CD8-positive, alpha-beta memory T cell (primary cell): ENCODE data around the gene BLM. TPM values are rescaled to one million over a fixed set of nuclear protein-coding genes. Genes with fewer than 3 reads are reported as not detected.
A peak's percentile ranks its signal among the peaks of the same experiment; 100 is the strongest.
"Not testable (repeated sequence)": the region's sequence is repeated elsewhere in the genome, so short reads cannot be mapped to it uniquely, and the experiment has no call there.

Experiments
- CTCF ChIA-PET: fragments of 350-600 bp; sonication (Branson Sonifier 250); formaldehyde crosslinking; loops from one replicate; lab custom pipeline; 2021; ENCODE audit warnings: antibody characterized with exemption; lab: Charles Lee
- POLR2A ChIA-PET: fragments of 350-600 bp; sonication (Branson Sonifier 250); formaldehyde crosslinking; loops from one replicate; lab custom pipeline; 2021; ENCODE audit warnings: antibody characterized with exemption; lab: Charles Lee
- DNase-seq, 5 donors: peaks; one replicate each; pipeline versions ENCODE4 v3.0.0 to v3.0.0-alpha.2; 2020 to 2022; ENCODE audit warnings: mixed read lengths in 1 of 5
- H3K27ac ChIP-seq: one replicate; pipeline ENCODE4 v1.7.0; 2013; ENCODE audit warnings: low read depth, mild to moderate bottlenecking, low read length, moderate library complexity
- H3K27me3 ChIP-seq: 2 replicates; pipeline ENCODE4 v1.7.0; 2013; ENCODE audit warnings: low read length, mild to moderate bottlenecking; ENCODE audit not compliant: insufficient read depth, poor library complexity, severe bottlenecking
- H3K36me3 ChIP-seq: 2 replicates; pipeline ENCODE4 v1.7.0; 2013; ENCODE audit warnings: mild to moderate bottlenecking, low read length, moderate library complexity; ENCODE audit not compliant: insufficient read depth
- H3K4me1 ChIP-seq: 2 replicates; pipeline ENCODE4 v1.7.0; 2013; ENCODE audit warnings: mild to moderate bottlenecking, low read length, moderate library complexity; ENCODE audit not compliant: insufficient read depth
- H3K4me3 ChIP-seq: 2 replicates; pipeline ENCODE4 v1.7.0; 2013; ENCODE audit warnings: mild to moderate bottlenecking, low read length
- H3K9me3 ChIP-seq: 2 replicates; pipeline ENCODE4 v1.7.0; 2013; ENCODE audit warnings: mild to moderate bottlenecking, low read length
- H3K27ac Mint-ChIP-seq, 8 donors: one replicate each; pipeline ENCODE4 v1.8.0; 2020 to 2021; ENCODE audit warnings: mixed read lengths in 8 of 8, mild to moderate bottlenecking in 6 of 8, inconsistent platforms in 3 of 8, moderate library complexity in 3 of 8
- H3K27me3 Mint-ChIP-seq, 2 donors: one replicate each; pipeline ENCODE4 v1.8.0; 2020 to 2021; ENCODE audit warnings: mixed read lengths in 2 of 2, mild to moderate bottlenecking in 1 of 2, moderate library complexity in 1 of 2
- H3K36me3 Mint-ChIP-seq, 3 donors: one replicate each; pipeline ENCODE4 v1.8.0; 2020 to 2021; ENCODE audit warnings: mixed read lengths in 3 of 3, inconsistent platforms in 1 of 3, mild to moderate bottlenecking in 1 of 3
- H3K4me1 Mint-ChIP-seq, 3 donors: one replicate each; pipeline ENCODE4 v1.8.0; 2020 to 2021; ENCODE audit warnings: mixed read lengths in 3 of 3, inconsistent platforms in 1 of 3, mild to moderate bottlenecking in 1 of 3
- H3K4me3 Mint-ChIP-seq, 7 donors: one replicate each; pipeline ENCODE4 v1.8.0; 2020 to 2021; ENCODE audit warnings: mixed read lengths in 7 of 7, mild to moderate bottlenecking in 6 of 7, moderate library complexity in 4 of 7, inconsistent platforms in 2 of 7
- H3K9me3 Mint-ChIP-seq, 5 donors: one replicate each; pipeline ENCODE4 v1.8.0; 2020 to 2022; ENCODE audit warnings: mixed read lengths in 5 of 5, mild to moderate bottlenecking in 3 of 5, moderate library complexity in 2 of 5, inconsistent platforms in 1 of 5
- polyA plus RNA-seq: library from polyadenylated mRNA; unstranded; fragments of 300-500 nt; fragmentation: Illumina TruSeq; gene quantifications from one replicate; pipeline ENCODE4 v1.2.3, GENCODE V29; 2021
- total RNA-seq, 2 experiments: library from RNA; stranded (reverse); gene quantifications; one replicate each; pipeline ENCODE4 v1.2.3, GENCODE V29; 2021

Gene BLM
- total RNA-seq (10 to 100 TPM; 37.0 to 37.6 TPM), polyA plus RNA-seq (5.8 TPM)

DNA sequence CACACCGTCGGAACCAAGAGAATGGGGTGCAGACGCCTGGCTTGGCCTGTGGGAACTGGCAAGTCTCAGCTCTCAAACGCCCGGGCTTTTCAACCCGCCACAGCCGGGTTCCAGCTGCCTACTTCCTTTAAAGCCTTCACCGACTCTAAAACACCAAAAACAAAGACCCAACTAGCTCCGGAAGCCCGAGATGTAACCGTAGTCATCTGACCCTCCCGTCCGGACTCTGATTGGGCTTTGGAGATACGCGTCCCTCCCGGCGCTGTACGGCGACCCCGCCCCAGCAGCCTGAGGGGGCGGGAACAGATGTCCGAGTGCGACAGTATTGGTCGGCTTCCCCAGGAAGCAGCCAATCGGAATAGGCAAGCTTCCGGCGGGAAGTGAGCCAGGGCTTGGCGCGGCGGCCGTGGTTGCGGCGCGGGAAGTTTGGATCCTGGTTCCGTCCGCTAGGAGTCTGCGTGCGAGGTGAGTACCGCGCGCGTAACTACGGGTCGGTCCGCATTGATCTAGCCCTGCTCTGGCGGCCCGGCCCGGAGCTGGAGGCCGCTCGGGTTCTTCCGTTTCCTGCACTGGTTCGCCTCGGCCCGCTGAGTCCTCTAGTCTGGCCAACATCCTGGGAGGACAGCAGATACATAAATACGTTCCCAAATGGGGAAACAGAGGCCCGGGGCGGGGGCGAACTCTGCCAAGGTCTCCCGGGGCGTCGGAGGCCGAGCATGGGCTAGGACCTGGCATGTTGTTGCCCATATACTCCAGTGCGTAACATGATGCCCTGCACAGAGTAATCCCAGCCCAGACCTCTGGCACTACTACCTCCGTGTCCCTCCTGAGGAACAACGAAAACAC lies at the start of gene BLM:
TSS of gene BLM (plus strand) at position 371 of the 846 bp plus-strand sequence. CDS start 30,047 bp downstream, outside the sequence.
- Mint-ChIP-seq H3K27me3 (peaks cover 0 to 2% of the 10 kb centered on the region in 2 donors), H3K9me3 (no peaks in the 10 kb centered on the region), H3K4me3 (peak within 1 kb of the TSS; percentile 88 to 100 (median 97)), H3K27ac (peak within 1 kb of the TSS; percentile 53 to 98 (median 94)), H3K4me1 (peaks cover 31 to 33% (median 32%) of the 10 kb centered on the region in 3 donors), H3K36me3 (peaks cover 2 to 9% (median 3%) of the 10 kb centered on the region in 3 donors)
- no peaks in the 10 kb centered on the region for H3K36me3 ChIP-seq
- ChIA-PET CTCF (interaction anchor here (0.6 to 2.6 kb wide), 9 partner anchors 9 to 397 kb away, joined by 3 to 15 read pairs (median 4); partner anchors contain the start of gene HDDC3), POLR2A (interaction anchor here (0.6 to 1.4 kb wide), 6 partner anchors 17 to 528 kb away, joined by 3 to 7 read pairs (median 4); partner anchors contain the start of gene UNC45A)
- H3K9me3 ChIP-seq: no peaks in the 10 kb centered on the region
- DNase-seq: peak; percentile 91 to 97 (median 96)
- peak within 1 kb of the TSS; percentile 98 for H3K4me3 ChIP-seq
- peak within 1 kb of the TSS; percentile 89 for H3K27ac ChIP-seq
- peaks cover 21% of the 10 kb centered on the region for H3K4me1 ChIP-seq
- no peaks in the 10 kb centered on the region for H3K27me3 ChIP-seq

- H3K9me3 ChIP-seq, H3K4me3 Mint-ChIP-seq, H3K27ac Mint-ChIP-seq, H3K4me1 ChIP-seq, H3K27me3 ChIP-seq, H3K9me3 Mint-ChIP-seq, H3K36me3 Mint-ChIP-seq, DNase-seq, H3K27ac ChIP-seq, H3K4me3 ChIP-seq, H3K36me3 ChIP-seq, POLR2A ChIA-PET: not testable (repeated sequence)
- CTCF ChIA-PET: interaction anchor here (0.6 to 0.7 kb wide), 2 partner anchors 15 to 241 kb away, joined by 3 read pairs; no protein-coding TSS in a partner anchor
- Mint-ChIP-seq H3K4me1 (peaks cover 24 to 33% (median 30%) of the 10 kb centered on the region in 3 donors), H3K27me3 (peaks cover 31 to 36% of the 10 kb centered on the region in 2 donors)
Measured at GRCh38 chr15:90667755-90668345, 49.3 kb upstream of the BLM start.

DNA sequence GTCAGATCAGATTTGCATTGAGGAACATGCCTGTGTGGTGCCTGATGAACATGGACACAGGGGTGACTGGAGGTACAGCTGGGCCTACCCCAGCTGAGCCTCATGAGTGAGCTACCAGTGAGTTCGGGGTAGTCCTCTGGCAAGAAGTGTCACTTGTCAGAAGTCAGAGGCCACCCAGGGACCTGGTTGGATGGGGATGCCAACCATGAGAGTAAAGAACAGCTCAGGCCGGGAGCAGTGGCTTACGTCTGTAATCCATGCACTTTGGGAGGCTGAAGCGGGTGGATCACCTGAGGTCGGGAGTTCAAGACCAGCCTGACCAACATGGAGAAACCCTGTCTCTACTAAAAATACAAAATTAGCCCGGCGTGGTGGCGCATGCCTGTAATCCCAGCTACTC lies 46.5 kb upstream of the BLM start:
- H3K4me1 ChIP-seq, POLR2A ChIA-PET, H3K9me3 Mint-ChIP-seq, H3K36me3 Mint-ChIP-seq, H3K9me3 ChIP-seq, H3K4me3 Mint-ChIP-seq, DNase-seq, H3K36me3 ChIP-seq, H3K27me3 ChIP-seq, H3K4me3 ChIP-seq, H3K27ac ChIP-seq: not testable (repeated sequence)
- peaks cover 10 to 15% (median 13%) of the 10 kb centered on the region in 3 donors for H3K4me1 Mint-ChIP-seq
- CTCF ChIA-PET: interaction anchor here (1.0 to 2.2 kb wide), 4 partner anchors 12 to 265 kb away, joined by 3 to 8 read pairs (median 6); partner anchors contain the start of genes BLM and UNC45A
- peaks cover 22 to 23% of the 10 kb centered on the region in 2 donors for H3K27me3 Mint-ChIP-seq
- H3K27ac Mint-ChIP-seq: peak overlapping the region in 1 of 8 donors; percentile 18

DNA sequence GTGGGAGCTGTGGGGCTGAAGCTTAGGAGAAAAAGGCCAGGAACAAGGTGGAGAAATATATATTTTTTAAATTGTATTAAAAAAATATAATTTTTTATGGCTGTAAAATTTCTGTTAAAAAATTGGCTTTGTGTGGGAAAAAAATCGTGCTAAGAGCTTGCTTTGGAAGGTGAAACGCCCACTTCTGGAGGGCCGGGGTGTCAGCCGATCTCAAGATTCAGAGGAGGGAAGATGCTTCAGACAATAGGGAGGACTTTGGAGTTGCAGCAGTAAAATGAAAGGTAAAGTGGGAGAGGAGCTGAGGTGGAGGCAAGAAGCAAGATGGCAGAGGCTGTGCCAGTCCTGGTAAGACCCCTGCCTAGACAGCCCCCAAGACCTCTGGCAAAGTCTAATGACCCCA lies 45.9 kb upstream of the BLM start:
- Histone ChIP-seq H3K36me3 (no peaks in the 10 kb centered on the region), H3K27ac (no peak overlapping the region), H3K9me3 (no peaks in the 10 kb centered on the region), H3K27me3 (no peaks in the 10 kb centered on the region), H3K4me3 (no peak overlapping the region), H3K4me1 (no peaks in the 10 kb centered on the region)
- H3K4me1 Mint-ChIP-seq: peaks cover 7 to 9% (median 8%) of the 10 kb centered on the region in 3 donors
- no peak overlapping the region for H3K4me3 Mint-ChIP-seq
- peaks cover 18 to 19% of the 10 kb centered on the region in 2 donors for H3K27me3 Mint-ChIP-seq
- CTCF ChIA-PET: interaction anchor here (1.0 to 2.2 kb wide), 4 partner anchors 11 to 264 kb away, joined by 3 to 8 read pairs (median 6); partner anchors contain the start of genes BLM and UNC45A
- H3K36me3 Mint-ChIP-seq: peaks cover 0 to 3% (median 0%) of the 10 kb centered on the region in 3 donors
- H3K9me3 Mint-ChIP-seq: no peaks in the 10 kb centered on the region
- DNase-seq: no peak
- no peak overlapping the region for H3K27ac Mint-ChIP-seq
- POLR2A ChIA-PET: no interaction called here

DNA sequence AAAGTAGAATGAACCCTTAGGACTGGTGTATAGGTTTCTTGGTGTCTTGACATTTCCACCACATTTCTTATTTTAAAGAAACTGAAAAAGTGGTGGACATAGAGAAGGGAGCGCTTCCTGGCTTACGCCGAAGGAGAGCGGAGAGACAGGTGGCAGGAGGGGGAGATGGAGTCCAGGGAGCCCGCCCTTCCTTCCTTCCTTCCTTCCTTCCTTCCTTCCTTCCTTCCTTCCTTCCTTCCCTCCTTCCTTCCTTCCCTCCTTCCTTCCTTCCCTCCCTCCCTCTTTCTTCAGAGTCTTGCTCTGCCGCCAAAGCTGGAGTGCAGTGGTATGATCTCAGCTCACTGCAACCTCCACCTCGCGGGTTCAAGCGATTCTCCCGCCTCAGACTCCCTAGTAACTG lies 43.8 kb upstream of the BLM start:
- H3K36me3 Mint-ChIP-seq, H3K27ac ChIP-seq, H3K36me3 ChIP-seq, H3K4me1 ChIP-seq, H3K4me3 Mint-ChIP-seq, CTCF ChIA-PET, H3K9me3 ChIP-seq, H3K4me1 Mint-ChIP-seq, H3K4me3 ChIP-seq, H3K9me3 Mint-ChIP-seq, DNase-seq, POLR2A ChIA-PET, H3K27me3 ChIP-seq: not testable (repeated sequence)
- Mint-ChIP-seq H3K27ac (peak overlapping the region in 1 of 8 donors; percentile 17), H3K27me3 (peaks cover 10 to 11% of the 10 kb centered on the region in 2 donors)

GRCh38 chr15:90674476-90674875 lies 42.7 kb upstream of the BLM start:
- H3K4me3 ChIP-seq: no peak overlapping the region
- no peaks in the 10 kb centered on the region for H3K36me3 ChIP-seq
- Mint-ChIP-seq H3K27me3 (peaks cover 10 to 14% of the 10 kb centered on the region in 2 donors), H3K27ac (peak overlapping the region in 1 of 8 donors; percentile 88), H3K36me3 (no peaks in the 10 kb centered on the region), H3K4me3 (no peak overlapping the region), H3K9me3 (peaks cover 0 to 2% (median 0%) of the 10 kb centered on the region in 5 donors), H3K4me1 (peaks cover 11 to 19% (median 12%) of the 10 kb centered on the region in 3 donors)
- no peak overlapping the region for H3K27ac ChIP-seq
- peaks cover 20% of the 10 kb centered on the region for H3K4me1 ChIP-seq
- POLR2A ChIA-PET: no interaction called here
- no peaks in the 10 kb centered on the region for H3K9me3 ChIP-seq
- H3K27me3 ChIP-seq: no peaks in the 10 kb centered on the region
- no peak for DNase-seq
- CTCF ChIA-PET: no interaction called here

- Mint-ChIP-seq H3K27ac (no peak overlapping the region), H3K36me3 (no peaks in the 10 kb centered on the region), H3K4me3 (no peak overlapping the region), H3K27me3 (peaks cover 10 to 11% of the 10 kb centered on the region in 2 donors), H3K9me3 (peaks cover 0 to 2% (median 0%) of the 10 kb centered on the region in 5 donors), H3K4me1 (peaks cover 11 to 19% (median 12%) of the 10 kb centered on the region in 3 donors)
- Histone ChIP-seq H3K9me3 (no peaks in the 10 kb centered on the region), H3K36me3 (no peaks in the 10 kb centered on the region), H3K27me3 (no peaks in the 10 kb centered on the region), H3K27ac (no peak overlapping the region), H3K4me3 (no peak overlapping the region), H3K4me1 (peaks cover 20% of the 10 kb centered on the region)
- ChIA-PET POLR2A (no interaction called here), CTCF (interaction anchor here (0.8 to 1.9 kb wide), 2 partner anchors 28 to 62 kb away, joined by 3 to 5 read pairs; no protein-coding TSS in a partner anchor)
- no peak for DNase-seq
Measured at GRCh38 chr15:90675464-90675863, 41.7 kb upstream of the BLM start.
